HepG2 (cell line): ENCODE data around the gene MICAL3. TPM values are rescaled to one million over a fixed set of nuclear protein-coding genes. Genes with fewer than 3 reads are reported as not detected.
A peak's percentile ranks its signal among the peaks of the same experiment; 100 is the strongest.

ENCODE experiments used
- ATAC-seq: fragments of 200-7000 bp; cut with Tn5 transposase; 3 replicates; pipeline ENCODE4 v1.9.1; 2020; ENCODE audit warnings: mild to moderate bottlenecking, moderate library complexity
- BruUV-seq: library from RNA; stranded (reverse); fragments of 400-500 nt; replicated peaks from 2 replicates; lab custom pipeline; 2021; lab: Mats Ljungman, UMichigan
- CTCF ChIA-PET: fragments of 300-600 bp; formaldehyde crosslinking; extraction: SDS; loops from one replicate; lab custom pipeline; 2021; ENCODE audit warnings: low total read pairs, inconsistent platforms, low intra/inter-chr PET ratio; lab: Yijun Ruan, JAX
- POLR2A ChIA-PET: fragments of 350-600 bp; sonication (Branson Sonifier 250); formaldehyde crosslinking; loops from one replicate; lab custom pipeline; 2020; ENCODE audit warnings: antibody characterized with exemption, inconsistent platforms; lab: Yijun Ruan, JAX
- DNase-seq: peaks from one replicate; pipeline ENCODE4 v3.0.0-alpha.2; 2015; ENCODE audit warnings: low spot score
- FAIRE-seq: peaks from 3 replicates; lab custom pipeline; 2011; peaks lifted over from hg19 to GRCh38; lab: Jason Lieb, UNC
- H2AFZ ChIP-seq: one replicate; pipeline ENCODE4 v1.6.1; 2011; ENCODE audit warnings: low read length, inconsistent platforms
- H3K27ac ChIP-seq: fragments of 300-600 bp; 3 replicates; pipeline ENCODE4 v1.8.0; 2011; ENCODE audit warnings: mixed run types, mild to moderate bottlenecking, mixed read lengths, low read length, inconsistent platforms; ENCODE audit not compliant: insufficient read depth; ENCODE audit errors: extremely low read length
- H3K27me3 ChIP-seq, 2 experiments: fragments of 200-600 bp in 1 of 2; 2 replicates in 1 of 2; 3 replicates in 1 of 2; pipeline versions ENCODE4 v1.6.0 to v1.8.0; 2011; ENCODE audit warnings: low read length in 2 of 2, mild to moderate bottlenecking in 2 of 2, moderate library complexity in 2 of 2, inconsistent platforms in 1 of 2; ENCODE audit not compliant: insufficient read depth in 2 of 2, control insufficient read depth in 1 of 2
- H3K36me3 ChIP-seq, 2 experiments: fragments of 200-600 bp in 1 of 2; replicated peaks in 1 of 2; 2 replicates in 1 of 2; 3 replicates in 1 of 2; pipeline versions ENCODE4 v1.5.1 to v1.8.0; 2011; ENCODE audit warnings: low read length in 2 of 2, inconsistent platforms in 1 of 2; ENCODE audit not compliant: insufficient read depth in 2 of 2, control insufficient read depth in 1 of 2
- H3K4me1 ChIP-seq: 2 replicates; pipeline ENCODE4 v1.5.1; 2012; ENCODE audit warnings: low read length, inconsistent platforms; ENCODE audit not compliant: insufficient read depth
- H3K4me2 ChIP-seq: 2 replicates; pipeline ENCODE4 v1.6.0; 2011; ENCODE audit warnings: low read depth, low read length, inconsistent platforms
- H3K4me3 ChIP-seq, 3 experiments: fragments of 200-600 bp in 1 of 3; sonication (generic), shearing (Covaris generic) in 1 of 3; replicated peaks in 1 of 3; 2 replicates each; pipeline ENCODE4 v1.5.1; 2011 to 2016; ENCODE audit warnings: low read length in 3 of 3, inconsistent platforms in 2 of 3, low read depth in 2 of 3, mild to moderate bottlenecking in 2 of 3, control low read depth in 1 of 3, mixed read lengths in 1 of 3; ENCODE audit not compliant: insufficient read depth in 1 of 3
- H3K79me2 ChIP-seq: one replicate; pipeline ENCODE4 v1.6.1; 2011; ENCODE audit warnings: low read length, inconsistent platforms; ENCODE audit not compliant: insufficient read depth
- H3K9ac ChIP-seq: 2 replicates; pipeline ENCODE4 v1.6.0; 2011; ENCODE audit warnings: mild to moderate bottlenecking, low read depth, low read length, inconsistent platforms; ENCODE audit not compliant: insufficient read depth
- H3K9me3 ChIP-seq: 2 replicates; pipeline ENCODE4 v1.5.1; 2012; ENCODE audit warnings: mild to moderate bottlenecking, low read length
- H4K20me1 ChIP-seq: 2 replicates; pipeline ENCODE4 v1.6.0; 2011; ENCODE audit warnings: inconsistent platforms, mild to moderate bottlenecking, low read length, moderate library complexity; ENCODE audit not compliant: insufficient read depth
- CEBPG ChIP-seq: IDR thresholded peaks from 2 replicates; pipeline ENCODE4 v1.6.1; 2016
- GTF2F1 ChIP-seq: fragments of 150-350 bp; IDR thresholded peaks from 2 replicates; pipeline ENCODE4 v1.6.1; 2014; ENCODE audit warnings: low read length
- MED8 ChIP-seq: sonication (generic); formaldehyde crosslinking; IDR thresholded peaks from 2 replicates; pipeline ENCODE4 v1.8.1; 2023; ENCODE audit warnings: mild to moderate bottlenecking, missing genetic modification reagents; ENCODE audit not compliant: insufficient replicate concordance
- RBM39 ChIP-seq: fragments of 200-400 bp; formaldehyde crosslinking; IDR thresholded peaks from one replicate; pipeline ENCODE4 v1.6.1; 2018; ENCODE audit warnings: antibody characterized with exemption, mild to moderate bottlenecking, low read depth, low read length; ENCODE audit not compliant: poor library complexity, severe bottlenecking
- ZNF350 ChIP-seq: sonication (generic); formaldehyde crosslinking; IDR thresholded peaks from 2 replicates; pipeline ENCODE4 v1.4.0; 2020; ENCODE audit warnings: mild to moderate bottlenecking, low read depth, missing genetic modification reagents, borderline replicate concordance
- WGBS: methylation state at CpG from one replicate; pipeline ENCODE4 v1.1.6; 2017; ENCODE audit warnings: low lambda C conversion rate; 5-methylcytosine and 5-hydroxymethylcytosine counted together
- in situ Hi-C: cut with HindIII; loops from 2 replicates; pipeline ENCODE4 v1.10.0; 2017; ENCODE audit warnings: low pct_unique_long_range_greater_than_20kb; ENCODE audit not compliant: extremely low pct_ligation_motif_present
- intact Hi-C: fragments of 100-400 bp; cut with micrococcal nuclease; formaldehyde crosslinking; loops from one replicate; pipeline ENCODE4 v1.10.0; 2022; ENCODE audit not compliant: unreplicated experiment
- polyA plus RNA-seq, 8 experiments: library from polyadenylated mRNA; depleted of rRNA in 3 of 8; stranded (reverse) in 7 of 8; unstranded in 1 of 8; fragments of >200 nt; fragmentation: Illumina TruSeq in 4 of 8; extraction: Trizol in 4 of 8; gene quantifications; 2 replicates each; pipeline versions ENCODE4 v1.2.1 to v1.2.3, GENCODE V29; 2011 to 2016; ENCODE audit warnings: low read depth in 4 of 8, missing spikeins in 1 of 8, mixed read lengths in 1 of 8; ENCODE audit not compliant: insufficient read depth in 1 of 8
- total RNA-seq, 5 experiments: library from RNA; depleted of rRNA; stranded (reverse); fragments of >200 nt; fragmentation: Illumina TruSeq; extraction: Trizol; gene quantifications; 2 replicates each; pipeline ENCODE4 v1.2.3, GENCODE V29; 2016; ENCODE audit warnings: low read depth in 1 of 5
- TF ChIP-seq, protein P1 (sequence below): sonication (generic); formaldehyde crosslinking; conservative IDR thresholded peaks from 2 replicates; pipeline ENCODE4 v1.8.1; 2023; ENCODE audit warnings: missing genetic modification reagents

The MICAL3 gene
- total and polyA plus RNA-seq, 2 of the 13 experiments (the other 11 are each of a cell fraction or from before 2014, with no cell fraction given), result 5.3 to 12.5 TPM

GRCh38 chr22:17782158-17782557, 242.2 kb downstream of the MICAL3 start:
- in situ Hi-C loops, result loop anchor here (5.0 kb wide), 1 partner anchor 40 kb away; no protein-coding TSS in a partner anchor
- intact Hi-C loops, result no loop called here
- POLR2A ChIA-PET, result interaction anchor here (1.4 to 1.8 kb wide), 3 partner anchors 10 to 143 kb away, joined by 5 to 12 read pairs (median 8); partner anchors contain the start of gene BCL2L13

More at GRCh38 chr22:17782158-17782557, 242.2 kb downstream of the MICAL3 start:
- peak overlapping the region; percentile 73; the same call in 1 of the 2 replicates for H3K4me2 ChIP-seq
- no TSS peak for BruUV-seq
- H3K4me1 ChIP-seq, result peaks cover 80% of the 10 kb centered on the region
- CTCF ChIA-PET, result interaction anchor here (1.0 kb wide), 1 partner anchor 28 kb away, joined by 3 read pairs; no protein-coding TSS in a partner anchor
- no peak overlapping the region; a peak in 1 of 6 replicates for H3K4me3 ChIP-seq
- no peak overlapping the region for H3K9ac ChIP-seq
- no peaks in the 10 kb centered on the region; a peak in 1 of 5 replicates for H3K27me3 ChIP-seq
- DNase-seq (no peak), ATAC-seq (no peak), FAIRE-seq (no peak)
- H3K27ac ChIP-seq, result peak overlapping the region; percentile 44
- TF ChIP-seq CEBPG (CRISPR knock-in tag) (no peak), ZNF350 (no peak), RBM39 (peak; percentile 24), MED8 (CRISPR knock-in tag) (no peak), GTF2F1 (no peak)
- TF ChIP-seq, protein P1, sequence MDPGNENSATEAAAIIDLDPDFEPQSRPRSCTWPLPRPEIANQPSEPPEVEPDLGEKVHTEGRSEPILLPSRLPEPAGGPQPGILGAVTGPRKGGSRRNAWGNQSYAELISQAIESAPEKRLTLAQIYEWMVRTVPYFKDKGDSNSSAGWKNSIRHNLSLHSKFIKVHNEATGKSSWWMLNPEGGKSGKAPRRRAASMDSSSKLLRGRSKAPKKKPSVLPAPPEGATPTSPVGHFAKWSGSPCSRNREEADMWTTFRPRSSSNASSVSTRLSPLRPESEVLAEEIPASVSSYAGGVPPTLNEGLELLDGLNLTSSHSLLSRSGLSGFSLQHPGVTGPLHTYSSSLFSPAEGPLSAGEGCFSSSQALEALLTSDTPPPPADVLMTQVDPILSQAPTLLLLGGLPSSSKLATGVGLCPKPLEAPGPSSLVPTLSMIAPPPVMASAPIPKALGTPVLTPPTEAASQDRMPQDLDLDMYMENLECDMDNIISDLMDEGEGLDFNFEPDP (CRISPR knock-in tag), result 0 out of 2 replicates have a peak, but pooled peaks have one; percentile 49
- WGBS, result 82% methylated on average over 13 of the region's 13 CpGs
- H3K9me3 ChIP-seq, result no peaks in the 10 kb centered on the region
- H3K79me2 ChIP-seq, result peaks cover 5% of the 10 kb centered on the region
- no peaks in the 10 kb centered on the region for H3K36me3 ChIP-seq
- H2AFZ ChIP-seq, result no peak overlapping the region
- H4K20me1 ChIP-seq, result no peaks in the 10 kb centered on the region
